Immature natural killer cell (primary cell): ENCODE data around the gene PDLIM5. TPM values are rescaled to one million over a fixed set of nuclear protein-coding genes. Genes with fewer than 3 reads are reported as not detected.
"Not testable (repeated sequence)": the region's sequence is repeated elsewhere in the genome, so short reads cannot be mapped to it uniquely, and the experiment has no call there.

Experiments
- DNase-seq, 3 donors: peaks; one replicate each; pipeline ENCODE4 v3.0.0; 2022; ENCODE audit warnings: mixed read lengths in 1 of 3
- H3K27ac Mint-ChIP-seq, 6 donors: one replicate each; pipeline ENCODE4 v1.8.0; 2020; ENCODE audit warnings: mixed read lengths in 6 of 6, mild to moderate bottlenecking in 5 of 6, inconsistent platforms in 4 of 6, moderate library complexity in 3 of 6
- H3K27me3 Mint-ChIP-seq, 3 donors: one replicate each; pipeline ENCODE4 v1.8.0; 2020 to 2021; ENCODE audit warnings: low read depth in 3 of 3, mild to moderate bottlenecking in 3 of 3, mixed read lengths in 3 of 3, moderate library complexity in 3 of 3, inconsistent platforms in 1 of 3
- H3K36me3 Mint-ChIP-seq, 3 donors: one replicate each; pipeline ENCODE4 v1.8.0; 2020; ENCODE audit warnings: mixed read lengths in 3 of 3, inconsistent platforms in 2 of 3, mild to moderate bottlenecking in 2 of 3
- H3K4me1 Mint-ChIP-seq, 2 donors: one replicate each; pipeline ENCODE4 v1.8.0; 2020; ENCODE audit warnings: inconsistent platforms in 2 of 2, mild to moderate bottlenecking in 2 of 2, mixed read lengths in 2 of 2, moderate library complexity in 1 of 2
- H3K4me3 Mint-ChIP-seq, 5 donors: one replicate each; pipeline ENCODE4 v1.8.0; 2020; ENCODE audit warnings: mild to moderate bottlenecking in 5 of 5, mixed read lengths in 5 of 5, inconsistent platforms in 3 of 5, moderate library complexity in 3 of 5
- H3K9me3 Mint-ChIP-seq, 6 donors: one replicate each; pipeline ENCODE4 v1.8.0; 2020; ENCODE audit warnings: mild to moderate bottlenecking in 6 of 6, mixed read lengths in 6 of 6, inconsistent platforms in 4 of 6, moderate library complexity in 3 of 6
- polyA plus RNA-seq, 3 donors: library from polyadenylated mRNA; unstranded; fragments of 300-500 nt; fragmentation: Illumina TruSeq; gene quantifications; one replicate each; pipeline ENCODE4 v1.2.3, GENCODE V29; 2021

PDLIM5 gene
- polyA plus RNA-seq, 3 donors from 2014 or later, result 38.7 to 57.1 (median 55.8) TPM

DNA sequence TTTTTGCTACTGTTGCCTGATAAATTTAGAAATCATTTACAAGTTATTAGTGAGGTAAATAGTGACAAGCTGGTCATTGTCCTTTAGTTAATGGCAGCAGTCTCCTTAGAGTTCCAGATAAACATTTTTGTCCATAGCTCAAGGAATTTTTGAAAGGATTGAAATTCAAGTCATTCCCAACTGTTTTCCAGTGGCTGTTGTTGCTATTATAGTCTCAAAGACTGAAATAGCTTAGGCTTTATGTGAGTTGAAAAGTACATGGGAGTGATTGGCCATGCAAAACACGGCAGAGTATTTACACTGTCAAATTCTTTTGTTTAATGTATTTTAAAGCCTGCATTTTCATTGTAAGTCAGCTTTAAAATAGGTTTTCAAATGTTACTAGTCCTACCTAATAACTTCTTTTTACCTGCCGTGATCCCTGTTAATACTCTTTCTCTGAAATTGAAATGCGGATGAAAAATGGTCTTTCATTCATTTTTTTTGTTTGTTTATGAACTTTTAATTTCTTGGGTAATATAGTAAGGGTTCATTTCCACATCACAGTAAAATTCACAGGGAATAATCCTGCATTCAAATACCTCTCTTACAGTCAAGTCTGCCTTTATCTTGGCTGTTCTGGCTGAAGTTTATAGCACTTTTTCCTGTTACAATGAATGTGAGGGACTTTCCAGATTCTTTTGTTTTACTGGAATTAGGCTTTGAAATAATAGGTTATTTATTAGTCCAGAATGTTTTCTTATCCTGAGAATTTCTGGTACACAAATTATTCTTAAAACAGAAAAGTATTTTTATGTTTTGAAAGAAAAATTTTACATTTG, 85.1 kb downstream of the PDLIM5 start:
- DNase-seq, result no peak
- H3K36me3 Mint-ChIP-seq, result peaks cover 0 to 4% (median 0%) of the 10 kb centered on the region in 3 donors
- H3K27ac Mint-ChIP-seq, result no peak overlapping the region
- H3K4me3 Mint-ChIP-seq, result no peak overlapping the region
- H3K4me1 Mint-ChIP-seq, result peaks cover 3 to 9% of the 10 kb centered on the region in 2 donors
- H3K27me3 Mint-ChIP-seq, result no peaks in the 10 kb centered on the region
- H3K9me3 Mint-ChIP-seq, result no peaks in the 10 kb centered on the region

- peaks cover 0 to 4% (median 0%) of the 10 kb centered on the region in 3 donors for H3K36me3 Mint-ChIP-seq
- DNase-seq, result no peak
- peaks cover 3 to 9% of the 10 kb centered on the region in 2 donors for H3K4me1 Mint-ChIP-seq
- H3K9me3 Mint-ChIP-seq, result no peaks in the 10 kb centered on the region
- no peak overlapping the region for H3K4me3 Mint-ChIP-seq
- H3K27me3 Mint-ChIP-seq, result no peaks in the 10 kb centered on the region
- no peak overlapping the region for H3K27ac Mint-ChIP-seq
Measured at GRCh38 chr4:94537921-94538628, 86.3 kb downstream of the PDLIM5 start.

GRCh38 chr4:94540476-94540875, 88.7 kb downstream of the PDLIM5 start:
- Mint-ChIP-seq H3K4me3 (no peak overlapping the region), H3K4me1 (peaks cover 0 to 2% of the 10 kb centered on the region in 2 donors), H3K9me3 (peaks cover 0 to 2% (median 0%) of the 10 kb centered on the region in 6 donors), H3K27me3 (no peaks in the 10 kb centered on the region), H3K36me3 (peaks cover 0 to 4% (median 3%) of the 10 kb centered on the region in 3 donors), H3K27ac (no peak overlapping the region)
- no peak for DNase-seq

GRCh38 chr4:94544811-94545210, 93.1 kb downstream of the PDLIM5 start:
- peaks cover 0 to 4% of the 10 kb centered on the region in 2 donors for H3K4me1 Mint-ChIP-seq
- no peak overlapping the region for H3K27ac Mint-ChIP-seq
- H3K36me3 Mint-ChIP-seq, result peaks cover 3 to 8% (median 5%) of the 10 kb centered on the region in 3 donors
- DNase-seq, result no peak
- no peaks in the 10 kb centered on the region for H3K27me3 Mint-ChIP-seq
- peaks cover 0 to 2% (median 0%) of the 10 kb centered on the region in 6 donors for H3K9me3 Mint-ChIP-seq
- no peak overlapping the region for H3K4me3 Mint-ChIP-seq

GRCh38 chr4:94545296-94545695, 93.6 kb downstream of the PDLIM5 start:
- peaks cover 3 to 8% (median 5%) of the 10 kb centered on the region in 3 donors for H3K36me3 Mint-ChIP-seq
- DNase-seq, result no peak
- H3K27ac Mint-ChIP-seq, result no peak overlapping the region
- peaks cover 0 to 2% (median 0%) of the 10 kb centered on the region in 6 donors for H3K9me3 Mint-ChIP-seq
- no peak overlapping the region for H3K4me3 Mint-ChIP-seq
- H3K27me3 Mint-ChIP-seq, result no peaks in the 10 kb centered on the region
- peaks cover 0 to 3% of the 10 kb centered on the region in 2 donors for H3K4me1 Mint-ChIP-seq

- peaks cover 0 to 2% of the 10 kb centered on the region in 2 donors for H3K4me1 Mint-ChIP-seq
- H3K9me3 Mint-ChIP-seq, result peaks cover 0 to 2% (median 0%) of the 10 kb centered on the region in 6 donors
- H3K36me3 Mint-ChIP-seq, result peaks cover 3 to 8% (median 5%) of the 10 kb centered on the region in 3 donors
- H3K4me3 Mint-ChIP-seq, result no peak overlapping the region
- no peak for DNase-seq
- H3K27me3 Mint-ChIP-seq, result no peaks in the 10 kb centered on the region
- H3K27ac Mint-ChIP-seq, result no peak overlapping the region
Measured at GRCh38 chr4:94546949-94547348, 95.2 kb downstream of the PDLIM5 start.

DNA sequence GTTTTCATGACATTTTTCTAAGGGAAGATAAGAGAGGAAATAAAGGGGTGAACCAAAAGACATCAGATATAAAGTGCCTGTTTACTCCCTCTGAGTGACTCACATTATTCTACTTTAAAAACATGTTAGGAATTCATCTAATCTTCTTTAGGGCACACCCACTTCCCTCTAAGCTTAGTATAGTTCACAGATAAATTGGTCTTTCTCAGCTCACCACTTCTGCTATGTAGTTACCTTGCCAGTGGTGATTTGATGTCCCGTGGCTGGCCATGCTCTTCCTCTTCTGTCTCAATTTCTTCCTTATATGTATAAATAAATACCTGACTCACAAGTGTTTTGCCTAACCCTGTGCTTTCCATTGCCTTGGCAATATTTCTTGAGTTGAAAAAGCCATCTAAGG, 96.8 kb downstream of the PDLIM5 start:
- Mint-ChIP-seq H3K36me3 (peaks cover under 1 to 8% (median 5%) of the 10 kb centered on the region in 3 donors), H3K27ac (no peak overlapping the region), H3K27me3 (no peaks in the 10 kb centered on the region)

DNA sequence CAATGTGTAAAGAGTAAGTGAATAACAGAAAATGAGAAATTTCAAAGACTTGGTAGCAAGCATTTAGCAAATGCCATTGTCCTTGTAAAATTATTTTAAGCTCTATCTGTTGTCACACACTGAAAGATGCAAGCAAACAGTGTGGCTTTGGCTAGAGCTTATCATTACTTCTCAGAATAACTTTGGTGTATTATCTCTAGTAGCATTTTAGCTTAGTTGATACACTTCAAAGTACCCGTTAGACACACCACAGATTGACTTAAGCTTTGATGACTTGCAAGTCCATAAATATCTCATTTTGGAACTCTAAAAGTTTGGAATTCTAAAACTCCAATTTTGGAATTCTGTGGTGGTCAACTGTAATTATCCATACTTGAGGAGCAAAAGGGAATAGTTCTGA, 98.6 kb downstream of the PDLIM5 start:
- Mint-ChIP-seq H3K27me3 (no peaks in the 10 kb centered on the region), H3K9me3 (no peaks in the 10 kb centered on the region), H3K4me1 (peaks cover 0 to 2% of the 10 kb centered on the region in 2 donors), H3K36me3 (peaks cover 0 to 5% (median 3%) of the 10 kb centered on the region in 3 donors), H3K4me3 (no peak overlapping the region), H3K27ac (no peak overlapping the region)
- DNase-seq, result no peak

More for the DNA sequence above, 96.8 kb downstream of the PDLIM5 start:
- DNase-seq, result no peak
- peaks cover 0 to 2% of the 10 kb centered on the region in 2 donors for H3K4me1 Mint-ChIP-seq
- no peaks in the 10 kb centered on the region for H3K9me3 Mint-ChIP-seq
- no peak overlapping the region for H3K4me3 Mint-ChIP-seq

DNA sequence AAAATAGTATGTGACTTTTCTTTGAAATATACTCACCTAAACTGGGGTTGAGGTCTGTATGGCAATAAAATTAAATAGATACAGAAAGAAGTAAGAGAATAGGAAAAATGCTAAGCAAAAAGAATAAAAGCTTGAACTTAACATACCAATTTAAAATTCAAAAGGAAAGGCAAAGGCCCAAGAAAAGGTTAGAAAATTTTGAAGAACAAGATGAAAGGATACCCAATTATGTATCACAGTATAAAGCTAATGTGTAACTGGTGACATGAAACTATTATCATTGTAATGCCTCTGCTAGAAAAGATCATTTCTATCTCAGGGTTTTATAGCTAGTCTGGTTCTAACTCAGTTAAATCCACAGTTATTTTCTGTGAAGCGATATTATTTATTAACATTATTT, 99.1 kb downstream of the PDLIM5 start:
- H3K4me3 Mint-ChIP-seq, result no peak overlapping the region
- no peaks in the 10 kb centered on the region for H3K27me3 Mint-ChIP-seq
- H3K36me3 Mint-ChIP-seq, result peaks cover 0 to 5% (median 3%) of the 10 kb centered on the region in 3 donors
- H3K27ac Mint-ChIP-seq, result no peak overlapping the region
- peaks cover 0 to 2% of the 10 kb centered on the region in 2 donors for H3K4me1 Mint-ChIP-seq
- no peaks in the 10 kb centered on the region for H3K9me3 Mint-ChIP-seq
- no peak for DNase-seq

DNA sequence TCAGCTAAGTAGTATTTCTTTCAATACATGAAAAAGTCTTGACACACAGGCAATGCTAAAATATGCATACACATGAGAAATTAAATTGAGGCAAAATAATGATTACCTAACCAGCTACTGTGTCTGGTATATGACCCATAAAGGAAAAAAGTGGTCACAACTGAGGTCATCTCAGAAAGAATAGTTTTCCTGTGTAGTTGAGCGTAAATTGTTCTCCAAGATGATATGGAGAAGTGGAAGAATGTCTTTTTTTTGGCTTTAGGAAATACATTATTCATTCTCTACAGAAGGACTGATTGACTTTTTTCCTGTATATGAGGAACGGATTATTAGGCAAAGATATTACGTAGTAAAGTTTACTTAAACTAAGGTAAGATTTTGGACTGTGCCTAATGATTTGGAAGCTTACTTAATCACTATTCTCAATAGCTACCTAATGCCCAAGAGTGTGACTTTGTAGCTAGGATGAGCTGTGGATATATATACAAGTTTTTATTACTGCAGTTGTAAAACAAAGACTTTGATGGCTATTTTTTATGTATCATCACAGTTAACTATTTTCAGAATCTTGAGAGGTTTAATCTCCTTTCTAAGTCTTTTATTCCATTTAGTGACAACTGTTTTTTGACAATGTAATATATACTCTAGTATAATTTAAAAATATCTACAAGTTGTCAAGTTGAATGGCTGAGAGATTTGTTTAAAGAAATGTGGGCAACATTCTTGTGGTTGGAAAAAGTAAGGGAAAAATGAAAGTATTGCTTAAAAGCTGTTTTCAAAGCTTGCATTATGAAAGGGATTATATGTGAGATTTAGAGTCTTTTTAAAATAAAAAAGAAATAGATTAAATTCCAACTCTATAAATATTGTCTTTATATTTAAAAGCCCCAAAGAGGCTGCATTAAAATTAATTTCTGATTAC, 100.2 kb downstream of the PDLIM5 start:
- Mint-ChIP-seq H3K9me3 (no peaks in the 10 kb centered on the region), H3K4me1 (peaks cover 0 to 2% of the 10 kb centered on the region in 2 donors), H3K27ac (no peak overlapping the region), H3K36me3 (peaks cover 3 to 5% (median 3%) of the 10 kb centered on the region in 3 donors), H3K27me3 (peaks cover 0 to 3% (median 0%) of the 10 kb centered on the region in 3 donors), H3K4me3 (no peak overlapping the region)
- DNase-seq, result no peak

- H3K27ac Mint-ChIP-seq, H3K4me3 Mint-ChIP-seq, H3K36me3 Mint-ChIP-seq, H3K9me3 Mint-ChIP-seq, H3K4me1 Mint-ChIP-seq, DNase-seq, H3K27me3 Mint-ChIP-seq: not testable (repeated sequence)
Measured at GRCh38 chr4:94556047-94556446, 104.3 kb downstream of the PDLIM5 start.

- H3K4me3 Mint-ChIP-seq, H3K27ac Mint-ChIP-seq, H3K36me3 Mint-ChIP-seq, DNase-seq, H3K9me3 Mint-ChIP-seq, H3K4me1 Mint-ChIP-seq, H3K27me3 Mint-ChIP-seq: not testable (repeated sequence)
Measured at GRCh38 chr4:94557632-94558031, 105.9 kb downstream of the PDLIM5 start.

DNA sequence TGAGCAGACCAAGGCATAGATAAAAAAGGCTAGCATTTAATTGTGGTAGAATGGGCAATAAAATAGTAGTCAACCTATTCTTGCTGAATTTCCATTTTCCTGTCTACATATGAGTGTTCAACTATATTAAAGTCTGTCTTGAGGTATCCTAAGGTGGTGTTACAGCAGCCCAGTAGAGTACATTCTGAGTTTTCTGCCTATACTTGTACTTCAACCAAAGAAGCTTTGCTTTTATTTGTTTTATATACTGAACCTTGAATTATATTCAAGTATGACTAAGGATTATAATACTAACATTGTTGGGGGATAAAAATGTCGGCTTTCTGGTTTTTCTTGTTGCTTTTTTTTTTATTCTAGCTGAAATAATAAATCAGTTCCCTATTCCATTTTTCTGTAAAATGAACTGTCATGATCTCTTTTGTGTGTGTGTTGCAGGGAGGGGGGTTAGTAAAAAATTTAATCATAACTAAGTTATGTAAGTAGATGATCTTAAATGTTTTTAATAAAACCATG, 106.7 kb downstream of the PDLIM5 start:
- peaks cover 0 to 3% (median 0%) of the 10 kb centered on the region in 3 donors for H3K36me3 Mint-ChIP-seq

More for the DNA sequence above, 106.7 kb downstream of the PDLIM5 start:
- Mint-ChIP-seq H3K27me3 (peaks cover 0 to 3% (median 0%) of the 10 kb centered on the region in 3 donors), H3K4me3 (no peak overlapping the region), H3K9me3 (no peaks in the 10 kb centered on the region), H3K4me1 (no peaks in the 10 kb centered on the region), H3K27ac (no peak overlapping the region)
- DNase-seq, result no peak
